Fibroblast of pulmonary artery (primary cell): ENCODE results near the gene COQ7.
A peak's percentile ranks its signal among the peaks of the same experiment; 100 is the strongest.

ENCODE experiments used
- DNase-seq: peaks from one replicate; pipeline ENCODE4 v3.0.0-alpha.2; 2010; ENCODE audit warnings: low read depth
- H3K4me3 ChIP-seq: replicated peaks from 2 replicates; pipeline ENCODE4 v1.5.1; 2011; ENCODE audit warnings: low read depth, mild to moderate bottlenecking, control low read depth, low read length, moderate library complexity
- CTCF ChIP-seq: IDR thresholded peaks from 2 replicates; pipeline ENCODE4 v1.5.1; 2011; ENCODE audit warnings: mild to moderate bottlenecking, control low read depth, low read length, inconsistent platforms; ENCODE audit errors: missing control alignments

The COQ7 gene

GRCh38 chr16:19109288-19109664 lies 41.9 kb downstream of the COQ7 start:
- no peak for TF ChIP-seq CTCF
- DNase-seq: no peak
- H3K4me3 ChIP-seq: no peak overlapping the region

- no peak for TF ChIP-seq CTCF
- DNase-seq: no peak
- H3K4me3 ChIP-seq: no peak overlapping the region
Measured at GRCh38 chr16:19110537-19111360, 43.3 kb downstream of the COQ7 start.

GRCh38 chr16:19112099-19112407 lies 44.6 kb downstream of the COQ7 start:
- no peak for DNase-seq

GRCh38 chr16:19113577-19114358 lies 46.4 kb downstream of the COQ7 start, which contains the start of gene ITPRIPL2:
TSS of gene ITPRIPL2 (plus strand) at chr16:19113964. CDS start at chr16:19114462, 498 bp downstream.
- peak; percentile 94 for DNase-seq
- peak within 1 kb of the TSS; percentile 71 for H3K4me3 ChIP-seq
- no peak for TF ChIP-seq CTCF

More at GRCh38 chr16:19112099-19112407, 44.6 kb downstream of the COQ7 start:
- no peak overlapping the region for H3K4me3 ChIP-seq
- no peak for TF ChIP-seq CTCF

- DNase-seq: peak; percentile 72
- peak overlapping the region; percentile 71 for H3K4me3 ChIP-seq
- TF ChIP-seq CTCF: no peak
Measured at GRCh38 chr16:19114359-19115147, 47.1 kb downstream of the COQ7 start.

- DNase-seq: no peak
- TF ChIP-seq CTCF: peak; percentile 29
- peak overlapping the region; percentile 71 for H3K4me3 ChIP-seq
Measured at GRCh38 chr16:19115148-19116021, 48.0 kb downstream of the COQ7 start.
